HG02571 (cell line): ENCODE results near the gene CTNNA1.
"Not testable (repeated sequence)": the region's sequence is repeated elsewhere in the genome, so short reads cannot be mapped to it uniquely, and the experiment has no call there.

Source experiments
- ATAC-seq: cut with Tn5 transposase; IDR thresholded peaks from one replicate; pipeline ENCODE4 v1.9.1; 2021; ENCODE audit warnings: mild to moderate bottlenecking, moderate library complexity; ENCODE audit not compliant: unreplicated experiment

Gene CTNNA1

DNA sequence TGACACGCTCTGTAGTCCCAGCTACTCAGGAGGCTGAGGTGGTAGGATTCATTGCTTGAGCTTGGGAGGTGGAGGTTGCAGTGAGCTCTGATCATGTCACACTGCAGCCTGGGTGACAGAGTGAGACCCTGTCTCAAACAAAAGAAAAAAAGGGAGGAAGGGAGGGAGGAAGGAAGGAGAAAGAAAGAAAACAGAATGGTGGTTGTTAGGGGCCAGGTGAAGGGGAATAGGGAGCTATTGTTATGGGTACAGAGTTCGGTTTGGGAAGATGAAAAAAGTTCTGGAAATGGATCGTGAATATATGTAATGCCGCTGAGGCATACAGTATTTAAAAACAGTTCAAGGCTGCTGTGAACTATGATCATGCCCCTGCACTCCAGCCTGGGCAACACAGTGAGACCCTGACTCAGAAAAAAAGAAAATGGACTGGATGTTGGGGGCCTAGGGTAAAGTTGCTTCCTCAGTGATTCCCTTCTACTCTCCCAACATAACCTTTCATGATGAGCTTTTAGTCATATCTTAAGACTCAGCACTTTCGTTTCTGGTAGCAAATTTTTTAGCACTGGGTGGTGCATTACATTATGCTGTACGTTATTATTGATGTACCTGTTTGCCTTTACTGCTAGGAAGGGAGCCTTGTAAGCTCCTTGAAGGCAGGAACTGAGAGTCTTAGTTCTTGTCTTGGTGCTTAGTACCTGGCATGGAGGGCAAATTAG, 4.0 kb downstream of the CTNNA1 start:
- no peak for ATAC-seq

- ATAC-seq, result no peak
Observed at GRCh38 chr5:138760448-138761110, 7.4 kb downstream of the CTNNA1 start.

DNA sequence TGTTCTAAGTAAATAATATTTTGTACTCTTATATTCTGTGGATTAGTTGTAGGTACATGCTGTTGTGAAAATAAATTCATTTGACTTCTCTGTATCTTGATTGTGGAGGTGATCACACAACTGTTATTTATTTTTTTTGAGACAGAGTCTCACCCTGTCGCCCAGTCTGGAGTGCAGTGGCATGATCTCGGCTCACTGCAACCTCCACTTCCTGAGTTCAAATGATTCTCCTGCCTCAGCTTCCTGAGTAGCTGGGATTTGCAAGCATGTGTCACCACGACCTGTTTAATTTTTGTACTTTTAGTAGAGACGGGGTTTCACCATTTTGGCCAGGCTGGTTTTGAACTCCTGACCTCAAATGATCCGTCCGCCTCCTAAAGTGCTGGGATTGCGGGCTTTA, 7.9 kb downstream of the CTNNA1 start:
- not testable (repeated sequence) for ATAC-seq

GRCh38 chr5:138761670-138762069, 8.4 kb downstream of the CTNNA1 start:
- ATAC-seq, result not testable (repeated sequence)

DNA sequence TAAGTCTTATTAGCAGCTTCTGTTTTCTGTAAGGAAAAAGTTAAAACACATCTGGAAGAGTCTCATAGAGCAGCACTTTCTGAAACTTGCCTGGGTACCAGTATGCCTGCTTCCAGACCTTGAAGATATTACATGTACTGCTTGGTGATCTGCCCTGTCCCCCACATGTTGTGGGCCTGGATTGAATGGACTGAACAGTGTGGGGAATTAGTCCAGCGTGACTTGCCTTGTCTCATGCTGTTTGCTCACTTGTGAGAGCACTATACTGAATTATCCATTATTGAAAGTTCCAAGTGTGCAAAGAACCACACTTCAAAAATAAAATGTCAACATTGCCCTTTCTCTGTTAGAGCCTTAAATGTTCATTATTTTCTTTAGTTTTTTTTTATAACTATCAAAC, 8.9 kb downstream of the CTNNA1 start:
- no peak for ATAC-seq

DNA sequence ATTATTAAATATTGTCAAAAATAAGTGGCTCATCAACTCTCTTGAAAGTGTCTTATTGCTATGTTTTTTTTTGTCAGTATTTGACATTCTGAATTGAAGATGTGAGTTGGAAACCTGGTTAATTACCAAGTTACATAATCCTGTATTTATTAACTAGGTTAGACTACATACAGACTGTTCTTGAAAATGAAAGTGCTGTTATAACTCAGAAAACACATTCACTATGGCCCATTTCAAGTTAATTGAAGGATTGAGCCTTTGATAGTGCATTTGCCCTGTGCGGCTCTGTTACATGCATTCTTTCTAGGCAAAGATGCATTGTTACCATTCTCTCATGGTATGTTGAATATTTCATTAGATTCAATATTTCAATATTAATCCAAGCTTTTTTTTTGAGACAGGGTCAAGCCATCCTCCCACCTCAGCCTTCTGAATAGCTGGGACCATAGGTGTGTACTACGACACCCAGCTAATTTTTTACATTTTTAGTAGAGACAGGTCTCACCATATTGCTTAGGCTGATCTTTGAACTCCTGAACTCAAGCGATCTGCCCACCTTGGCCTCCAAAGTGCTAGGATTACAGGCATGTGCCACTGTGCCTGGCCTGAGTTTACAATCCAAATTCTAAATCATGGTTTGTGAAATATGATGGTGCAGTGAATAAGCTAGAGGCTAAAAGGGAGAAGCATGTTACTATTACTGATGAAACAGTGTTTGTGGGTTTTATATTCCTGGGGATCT, 10.0 kb downstream of the CTNNA1 start:
- no peak for ATAC-seq

DNA sequence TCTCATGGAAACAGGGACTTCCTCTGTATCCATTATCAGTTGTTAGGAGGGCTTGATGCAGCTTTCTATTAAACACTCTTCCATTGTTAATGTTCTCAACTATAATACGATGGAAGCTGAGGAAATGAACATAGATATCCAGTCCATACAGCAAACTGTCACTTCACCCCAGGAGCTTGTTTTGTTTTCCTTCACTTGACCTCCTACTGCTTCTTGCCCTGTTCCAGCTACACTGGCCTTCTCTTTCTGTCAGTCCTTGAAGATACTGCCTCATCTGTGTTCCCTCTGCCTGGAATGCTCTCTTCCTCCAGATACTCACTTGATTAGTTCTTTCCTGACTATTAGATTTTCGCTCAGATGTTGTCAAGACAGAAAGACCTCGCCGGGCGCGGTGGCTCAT, 17.1 kb downstream of the CTNNA1 start:
- no peak for ATAC-seq

- ATAC-seq, result no peak
Observed at GRCh38 chr5:138770977-138771376, 17.8 kb downstream of the CTNNA1 start.

DNA sequence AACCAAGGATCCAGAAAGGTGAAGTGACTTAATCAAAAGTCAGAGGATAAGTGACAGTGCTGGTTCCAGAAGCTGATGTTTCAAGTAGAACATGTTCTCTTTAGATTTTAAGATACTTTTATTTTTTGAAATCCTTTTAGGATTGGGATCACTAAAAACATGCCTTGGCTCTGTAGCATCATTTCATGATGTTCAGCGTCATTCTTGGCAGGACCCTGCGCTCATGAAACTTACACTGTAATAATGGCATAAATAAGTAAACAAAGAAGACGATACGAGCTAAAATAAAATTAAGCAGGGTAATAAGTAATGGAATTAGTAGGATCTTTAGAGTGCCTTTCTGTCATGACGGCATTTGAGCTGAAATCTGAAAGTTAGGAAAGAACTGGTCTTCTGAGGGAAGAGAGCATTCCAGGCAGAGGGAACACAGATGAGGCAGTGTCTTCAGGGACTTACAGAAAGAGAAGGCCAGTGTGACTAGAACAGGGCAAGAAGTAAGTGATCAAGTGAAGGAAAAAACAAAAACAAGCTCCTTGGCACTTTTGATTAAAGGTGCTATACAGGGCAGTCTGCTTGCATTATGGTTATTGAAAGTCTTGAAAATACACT, 19.9 kb downstream of the CTNNA1 start:
- ATAC-seq, result no peak

GRCh38 chr5:138773624-138774023, 20.4 kb downstream of the CTNNA1 start:
- not testable (repeated sequence) for ATAC-seq

- ATAC-seq, result no peak
Observed at GRCh38 chr5:138775034-138775433, 21.8 kb downstream of the CTNNA1 start.

- no peak for ATAC-seq
Observed at GRCh38 chr5:138778234-138778633, 25.0 kb downstream of the CTNNA1 start.

GRCh38 chr5:138783976-138784375, 30.8 kb downstream of the CTNNA1 start:
- no peak for ATAC-seq

GRCh38 chr5:138784590-138784989, 31.4 kb downstream of the CTNNA1 start:
- ATAC-seq, result no peak

DNA sequence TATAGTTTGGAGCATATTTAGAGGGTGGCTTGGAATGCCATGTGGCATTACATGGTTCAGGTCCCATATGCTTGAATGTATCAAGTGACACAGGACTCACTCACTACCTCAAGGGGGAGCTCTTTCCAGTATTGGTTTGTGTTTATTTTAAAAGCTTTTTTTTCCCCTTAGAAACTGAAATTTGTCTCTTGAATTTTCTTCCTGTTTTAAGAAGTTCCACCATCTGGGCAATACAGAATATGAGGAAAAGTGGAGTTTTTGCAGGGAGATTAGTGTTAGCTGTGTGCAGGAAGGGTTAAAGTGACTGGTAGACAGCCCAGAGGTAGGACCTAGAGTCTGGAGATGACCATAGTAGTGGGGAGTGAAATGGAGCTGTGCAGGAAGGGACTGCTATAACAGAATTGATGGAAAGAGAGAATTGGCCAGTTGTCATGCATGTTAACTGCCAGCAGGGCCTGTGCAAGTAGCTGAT, 36.6 kb downstream of the CTNNA1 start:
- no peak for ATAC-seq

- no peak for ATAC-seq
Observed at GRCh38 chr5:138790684-138791083, 37.5 kb downstream of the CTNNA1 start.

DNA sequence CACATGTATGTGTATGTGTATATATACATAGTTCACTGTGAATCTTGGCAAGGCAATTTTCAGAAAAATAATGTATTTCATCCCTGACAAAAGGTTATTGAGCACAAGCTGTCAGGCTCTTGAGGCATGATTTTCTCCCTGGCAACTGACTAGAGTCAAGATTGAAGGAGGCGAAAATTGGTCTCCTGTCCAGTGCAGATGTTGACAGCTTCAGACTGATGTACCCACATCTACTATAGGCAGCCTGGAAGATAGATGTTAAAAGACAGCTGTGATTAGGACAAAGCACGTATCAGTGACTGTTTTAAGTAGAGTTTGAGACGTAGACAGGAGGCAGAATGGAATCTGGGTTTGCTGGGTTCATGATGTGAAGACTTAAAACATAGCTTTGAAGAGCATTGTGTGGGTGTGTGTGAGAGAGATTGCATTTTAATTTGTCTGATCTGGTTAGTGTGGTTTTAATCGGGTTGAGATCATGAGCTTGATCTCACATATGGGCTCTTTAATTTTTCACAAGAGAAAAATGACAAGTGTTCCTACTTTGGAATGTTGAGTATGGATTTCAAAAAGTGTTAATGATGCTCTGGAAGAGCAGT, 39.1 kb downstream of the CTNNA1 start:
- ATAC-seq, result no peak

- no peak for ATAC-seq
Observed at GRCh38 chr5:138793575-138793974, 40.4 kb downstream of the CTNNA1 start.

- no peak for ATAC-seq
Observed at GRCh38 chr5:138803285-138803684, 50.1 kb downstream of the CTNNA1 start.

DNA sequence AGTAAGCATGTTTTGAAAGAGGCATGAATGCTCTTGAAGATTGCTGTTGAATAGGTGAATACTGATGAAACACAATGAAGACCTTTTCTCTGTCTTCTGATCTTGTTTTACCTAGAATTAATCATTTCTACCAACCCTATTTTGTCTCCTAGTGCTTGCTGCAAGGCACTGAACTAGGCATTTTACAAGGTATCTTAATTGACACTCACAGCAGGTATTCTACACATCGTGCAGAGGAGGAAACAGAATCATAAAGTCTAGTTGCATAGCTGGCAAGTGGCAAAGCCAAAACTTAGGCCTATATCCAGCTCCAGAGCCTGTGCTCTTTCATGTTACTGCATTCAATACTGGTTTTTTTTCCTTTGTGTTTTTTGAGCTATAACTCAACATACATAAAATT, 50.7 kb downstream of the CTNNA1 start:
- no peak for ATAC-seq

DNA sequence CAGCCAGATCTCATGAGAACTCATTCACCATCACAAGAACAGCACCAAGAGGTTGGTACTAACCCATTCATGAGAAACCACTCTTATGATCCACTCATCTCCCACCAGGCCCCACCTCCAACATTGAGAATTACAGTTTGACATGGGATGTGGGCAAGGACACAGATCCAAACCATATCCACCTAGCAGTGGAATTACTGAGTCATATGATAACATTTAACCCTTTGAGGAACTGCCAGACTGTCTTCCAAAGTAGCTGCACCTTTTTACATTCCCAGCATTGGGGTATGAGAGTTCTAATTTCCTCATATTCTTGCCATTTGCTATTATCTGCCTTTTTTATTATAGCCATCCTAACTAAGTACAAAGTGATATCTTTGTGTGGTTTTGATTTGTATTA, 51.9 kb downstream of the CTNNA1 start:
- ATAC-seq, result no peak
